Hepatic stellate cell (primary cell): ENCODE data around the gene CLDN18.

ENCODE experiments used
- DNase-seq: peaks from one replicate; pipeline ENCODE4 v3.0.0; 2011; ENCODE audit warnings: low spot score

CLDN18 gene

GRCh38 chr3:138025553-138025952 is 15.6 kb downstream of the CLDN18 start:
- DNase-seq = no peak

GRCh38 chr3:138027821-138028220 is 17.9 kb downstream of the CLDN18 start:
- DNase-seq = no peak

GRCh38 chr3:138030734-138031280 is 20.8 kb downstream of the CLDN18 start:
- no peak for DNase-seq

- DNase-seq = no peak
Measured at GRCh38 chr3:138031536-138031935, 21.6 kb downstream of the CLDN18 start.

- no peak for DNase-seq
Measured at GRCh38 chr3:138032567-138032966, 22.6 kb downstream of the CLDN18 start.

- no peak for DNase-seq
Measured at GRCh38 chr3:138033202-138033691, 23.3 kb downstream of the CLDN18 start.

GRCh38 chr3:138034918-138035317 is 25.0 kb downstream of the CLDN18 start:
- DNase-seq = no peak

GRCh38 chr3:138036572-138036971 is 26.6 kb downstream of the CLDN18 start:
- no peak for DNase-seq

GRCh38 chr3:138038725-138039462 is 28.9 kb downstream of the CLDN18 start:
- DNase-seq = no peak

GRCh38 chr3:138042043-138042442 is 32.1 kb downstream of the CLDN18 start:
- peak; percentile 40 for DNase-seq

- peak; percentile 41 for DNase-seq
Measured at GRCh38 chr3:138043266-138044029, 33.5 kb downstream of the CLDN18 start.

GRCh38 chr3:138046085-138046484 is 36.1 kb downstream of the CLDN18 start:
- DNase-seq = no peak

GRCh38 chr3:138046955-138047354 is 37.0 kb downstream of the CLDN18 start:
- DNase-seq = no peak

GRCh38 chr3:138047596-138048158 is 37.7 kb downstream of the CLDN18 start:
- DNase-seq = no peak

GRCh38 chr3:138049157-138049919 is 39.4 kb downstream of the CLDN18 start:
- DNase-seq = peak; percentile 48

GRCh38 chr3:138051947-138052802 is 42.2 kb downstream of the CLDN18 start:
- DNase-seq = no peak

- DNase-seq = no peak
Measured at GRCh38 chr3:138054057-138054456, 44.1 kb downstream of the CLDN18 start.

GRCh38 chr3:138057384-138057783 is 47.4 kb downstream of the CLDN18 start:
- DNase-seq = no peak

- no peak for DNase-seq
Measured at GRCh38 chr3:138059261-138059660, 49.3 kb downstream of the CLDN18 start.

- DNase-seq = no peak
Measured at GRCh38 chr3:138060792-138061191, 50.8 kb downstream of the CLDN18 start.

GRCh38 chr3:138062037-138062436 is 52.1 kb downstream of the CLDN18 start:
- DNase-seq = no peak
